ENCODE results near the gene C2orf74.
"Not testable (repeated sequence)": the region's sequence is repeated elsewhere in the genome, so short reads cannot be mapped to it uniquely, and the experiment has no call there.

C2orf74 gene

GRCh38 chr2:61175036-61175435, 13.0 kb downstream of the C2orf74 start:
- no peak for DNase-seq

- DNase-seq: peak; percentile 72
Measured at GRCh38 chr2:61176755-61177726, 15.1 kb downstream of the C2orf74 start.

- no peak for DNase-seq
Measured at GRCh38 chr2:61177727-61178549, 15.9 kb downstream of the C2orf74 start.

GRCh38 chr2:61178603-61179545, 16.9 kb downstream of the C2orf74 start:
- DNase-seq: peak; percentile 5

- peak; percentile 78 for DNase-seq
Measured at GRCh38 chr2:61179701-61180639, 18.0 kb downstream of the C2orf74 start.

- DNase-seq: no peak
Measured at GRCh38 chr2:61180686-61181085, 18.7 kb downstream of the C2orf74 start.

GRCh38 chr2:61181382-61182058, 19.5 kb downstream of the C2orf74 start:
- DNase-seq: no peak

GRCh38 chr2:61182059-61182383, 20.0 kb downstream of the C2orf74 start:
- DNase-seq: no peak

GRCh38 chr2:61183795-61184194, 21.8 kb downstream of the C2orf74 start:
- no peak for DNase-seq

GRCh38 chr2:61184263-61184662, 22.3 kb downstream of the C2orf74 start:
- no peak for DNase-seq

- DNase-seq: no peak
Measured at GRCh38 chr2:61185231-61185728, 23.3 kb downstream of the C2orf74 start.

- no peak for DNase-seq
Measured at GRCh38 chr2:61187085-61187484, 25.1 kb downstream of the C2orf74 start.

- DNase-seq: no peak
Measured at GRCh38 chr2:61193670-61194561, 31.9 kb downstream of the C2orf74 start.

- not testable (repeated sequence) for DNase-seq
Measured at GRCh38 chr2:61194646-61195045, 32.7 kb downstream of the C2orf74 start.

- no peak for DNase-seq
Measured at GRCh38 chr2:61196671-61197070, 34.7 kb downstream of the C2orf74 start.

- DNase-seq: no peak
Measured at GRCh38 chr2:61205132-61205531, 43.1 kb downstream of the C2orf74 start.

- no peak for DNase-seq
Measured at GRCh38 chr2:61210332-61210981, 48.5 kb downstream of the C2orf74 start.

GRCh38 chr2:61214171-61214570, 52.2 kb downstream of the C2orf74 start:
- no peak for DNase-seq

Measured in NCI-H446 treated with DMSO at 0.1 percent for 48 hours (cell line).